Measurements from ENCODE around the gene KBTBD4. TPM values are rescaled to one million over a fixed set of nuclear protein-coding genes. Genes with fewer than 3 reads are reported as not detected.

Gene KBTBD4
- total RNA-seq, 4 donors from 2014 or later: 18.4 to 32.2 (median 21.2) TPM

DNA sequence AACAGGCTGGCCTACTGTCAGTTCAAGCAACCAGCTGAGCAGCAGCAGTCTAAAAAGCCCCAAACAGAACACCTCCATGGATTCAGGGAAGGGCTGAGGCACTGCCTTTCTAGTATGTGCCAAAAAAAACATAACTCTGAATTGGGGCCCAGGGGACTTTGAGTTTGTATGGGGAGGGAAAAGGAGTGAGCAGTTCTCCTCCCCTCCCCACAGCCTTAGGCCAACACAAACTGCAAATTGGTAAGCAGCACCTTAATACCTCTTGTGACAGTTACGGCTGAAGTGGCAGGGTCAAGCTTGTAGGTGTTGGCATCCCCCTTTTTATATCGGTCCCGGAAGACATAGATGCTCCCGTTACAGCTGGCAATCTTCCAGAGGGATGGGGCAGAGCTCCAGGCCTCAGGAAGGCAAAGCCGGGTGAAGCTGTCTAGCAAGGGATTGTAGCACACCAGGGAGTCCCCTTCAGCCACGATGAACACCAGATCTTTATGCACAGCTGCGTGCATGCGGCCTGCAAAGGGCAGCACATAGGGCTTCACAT, 6.0 kb downstream of the KBTBD4 start:
- TF ChIP-seq EP300 (IDR thresholded peaks at IDR 0.05) (no peak), POLR2A (IDR thresholded peaks at IDR 0.05) (no peak), POLR2AphosphoS5 (IDR thresholded peaks at IDR 0.05) (no peak)
- TF ChIP-seq, protein P1, sequence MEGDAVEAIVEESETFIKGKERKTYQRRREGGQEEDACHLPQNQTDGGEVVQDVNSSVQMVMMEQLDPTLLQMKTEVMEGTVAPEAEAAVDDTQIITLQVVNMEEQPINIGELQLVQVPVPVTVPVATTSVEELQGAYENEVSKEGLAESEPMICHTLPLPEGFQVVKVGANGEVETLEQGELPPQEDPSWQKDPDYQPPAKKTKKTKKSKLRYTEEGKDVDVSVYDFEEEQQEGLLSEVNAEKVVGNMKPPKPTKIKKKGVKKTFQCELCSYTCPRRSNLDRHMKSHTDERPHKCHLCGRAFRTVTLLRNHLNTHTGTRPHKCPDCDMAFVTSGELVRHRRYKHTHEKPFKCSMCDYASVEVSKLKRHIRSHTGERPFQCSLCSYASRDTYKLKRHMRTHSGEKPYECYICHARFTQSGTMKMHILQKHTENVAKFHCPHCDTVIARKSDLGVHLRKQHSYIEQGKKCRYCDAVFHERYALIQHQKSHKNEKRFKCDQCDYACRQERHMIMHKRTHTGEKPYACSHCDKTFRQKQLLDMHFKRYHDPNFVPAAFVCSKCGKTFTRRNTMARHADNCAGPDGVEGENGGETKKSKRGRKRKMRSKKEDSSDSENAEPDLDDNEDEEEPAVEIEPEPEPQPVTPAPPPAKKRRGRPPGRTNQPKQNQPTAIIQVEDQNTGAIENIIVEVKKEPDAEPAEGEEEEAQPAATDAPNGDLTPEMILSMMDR (IDR thresholded peaks at IDR 0.05): no peak
- peak; percentile 50 to 62 for DNase-seq (ENCODE audit: low spot score in 2 of 2)
- Histone ChIP-seq H3K4me3 (no peak overlapping the region), H3K27me3 (no peaks in the 10 kb centered on the region), H3K36me3 (peaks cover 41% of the 10 kb centered on the region), H3K4me1 (peaks cover 31% of the 10 kb centered on the region), H3K9me3 (no peaks in the 10 kb centered on the region), H3K27ac (no peak overlapping the region)
- 40% methylated on average over 8 of the region's 8 CpGs for WGBS

DNA sequence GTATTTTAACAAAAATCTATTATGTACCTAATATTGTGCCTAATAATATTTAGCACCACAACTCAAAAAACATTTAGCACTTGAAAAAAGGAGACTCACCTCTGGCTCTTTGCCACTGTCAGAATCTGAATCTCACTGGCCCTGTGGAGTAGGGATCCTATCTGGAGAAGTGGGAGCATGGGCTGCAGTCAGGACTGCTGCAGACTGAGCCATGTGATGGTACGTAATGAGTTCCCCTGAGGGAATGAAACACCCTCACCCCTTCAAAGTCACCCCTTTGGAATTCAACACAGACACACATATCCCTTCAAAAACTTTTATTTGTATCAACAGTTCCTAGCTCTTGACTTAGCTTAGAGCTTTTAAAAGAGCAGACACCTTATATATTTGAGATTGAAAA, 6.9 kb downstream of the KBTBD4 start:
- TF ChIP-seq, protein P1 (IDR thresholded peaks at IDR 0.05): no peak
- no peak for TF ChIP-seq POLR2A (IDR thresholded peaks at IDR 0.05)
- no peak for TF ChIP-seq POLR2AphosphoS5 (IDR thresholded peaks at IDR 0.05)
- TF ChIP-seq EP300 (IDR thresholded peaks at IDR 0.05): no peak
- H3K27me3 ChIP-seq: no peaks in the 10 kb centered on the region
- peak in 1 of 2 donors; percentile 19 for DNase-seq (ENCODE audit: low spot score in 2 of 2)
- no peak overlapping the region for H3K27ac ChIP-seq
- peaks cover 41% of the 10 kb centered on the region for H3K36me3 ChIP-seq
- no peaks in the 10 kb centered on the region for H3K9me3 ChIP-seq
- WGBS: 67% methylated on average over 1 of the region's 1 CpG
- H3K4me1 ChIP-seq: peaks cover 24% of the 10 kb centered on the region
- no peak overlapping the region for H3K4me3 ChIP-seq

DNA sequence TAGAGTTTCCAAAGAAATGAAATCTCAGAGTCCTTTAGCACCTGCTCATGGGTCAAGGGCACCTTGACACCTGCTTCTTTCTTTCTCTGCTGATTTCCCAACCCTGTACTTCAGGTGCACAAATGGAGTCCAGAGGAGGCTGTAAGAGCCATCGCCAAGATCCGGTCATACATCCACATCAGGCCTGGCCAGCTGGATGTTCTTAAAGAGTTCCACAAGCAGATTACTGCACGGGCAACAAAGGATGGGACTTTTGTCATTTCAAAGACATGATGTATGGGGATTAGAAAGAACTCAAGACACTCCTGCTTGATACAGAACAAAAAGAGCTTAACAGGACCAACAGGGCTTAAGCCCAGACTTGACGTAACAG, 7.4 kb downstream of the KBTBD4 start:
- peaks cover 41% of the 10 kb centered on the region for H3K36me3 ChIP-seq
- no peak overlapping the region for H3K27ac ChIP-seq
- DNase-seq (ENCODE audit: low spot score in 2 of 2): peak; percentile 22 to 24
- no peak overlapping the region for H3K4me3 ChIP-seq
- TF ChIP-seq POLR2A (IDR thresholded peaks at IDR 0.05) (no peak), EP300 (IDR thresholded peaks at IDR 0.05) (no peak), POLR2AphosphoS5 (IDR thresholded peaks at IDR 0.05) (no peak)
- TF ChIP-seq, protein P1 (IDR thresholded peaks at IDR 0.05): no peak
- H3K27me3 ChIP-seq: no peaks in the 10 kb centered on the region
- peaks cover 24% of the 10 kb centered on the region for H3K4me1 ChIP-seq
- no peaks in the 10 kb centered on the region for H3K9me3 ChIP-seq
- 84% methylated on average over 4 of the region's 4 CpGs for WGBS

DNA sequence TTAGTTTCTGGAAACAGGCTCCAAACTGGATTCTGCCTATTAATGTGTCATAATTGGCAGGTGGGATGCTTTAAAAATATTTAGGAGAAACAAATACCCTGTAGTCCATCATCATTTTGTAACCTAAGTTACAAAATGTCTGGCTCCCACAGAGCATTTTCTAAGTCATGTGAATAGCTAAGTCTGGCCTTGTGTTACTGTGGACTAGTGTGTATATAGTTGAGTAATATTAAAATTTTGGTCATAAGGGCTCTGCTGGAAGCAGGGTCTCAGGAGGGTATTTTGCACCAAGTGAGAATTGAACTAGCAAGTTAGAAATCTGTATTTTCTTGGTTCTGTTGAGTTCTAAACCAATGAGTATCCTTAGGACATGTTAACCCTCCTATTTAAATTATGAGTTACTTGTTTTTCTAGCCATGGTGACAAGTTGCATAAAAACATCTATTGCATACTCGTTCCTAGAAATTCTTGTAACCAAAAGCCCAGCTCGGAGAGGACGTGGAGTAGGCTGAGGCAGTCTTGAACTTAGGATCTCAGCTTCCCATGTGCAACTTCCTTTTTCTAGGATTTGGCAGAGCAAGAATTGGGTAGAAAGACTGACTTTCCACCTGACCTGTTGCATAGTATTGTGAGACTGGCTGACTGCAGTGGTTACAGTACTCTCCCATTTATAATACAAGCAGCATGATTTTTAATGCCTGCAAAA, 8.0 kb downstream of the KBTBD4 start:
- Histone ChIP-seq H3K36me3 (peaks cover 40% of the 10 kb centered on the region), H3K9me3 (no peaks in the 10 kb centered on the region), H3K27ac (no peak overlapping the region), H3K4me1 (peaks cover 27% of the 10 kb centered on the region), H3K4me3 (no peak overlapping the region), H3K27me3 (no peaks in the 10 kb centered on the region)
- 75% methylated on average over 3 of the region's 3 CpGs for WGBS
- no peak for DNase-seq (ENCODE audit: low spot score in 2 of 2)
- TF ChIP-seq POLR2AphosphoS5 (IDR thresholded peaks at IDR 0.05) (no peak), POLR2A (IDR thresholded peaks at IDR 0.05) (no peak), EP300 (IDR thresholded peaks at IDR 0.05) (no peak)
- TF ChIP-seq, protein P1 (IDR thresholded peaks at IDR 0.05): no peak

DNA sequence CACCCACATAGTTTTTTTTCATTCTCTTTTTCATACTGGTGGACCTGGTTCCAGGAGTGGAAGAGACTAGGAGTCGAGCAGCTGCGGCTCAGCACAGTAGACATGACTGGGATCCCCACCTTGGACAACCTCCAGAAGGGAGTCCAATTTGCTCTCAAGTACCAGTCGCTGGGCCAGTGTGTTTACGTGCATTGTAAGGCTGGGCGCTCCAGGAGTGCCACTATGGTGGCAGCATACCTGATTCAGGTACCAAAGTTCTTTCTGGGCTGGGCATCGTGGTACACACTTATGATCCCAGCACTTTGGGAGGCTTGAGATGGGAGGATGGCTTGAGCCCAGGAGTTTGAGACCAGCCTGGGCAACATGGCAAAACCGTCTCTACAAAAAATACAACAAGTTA, 9.1 kb downstream of the KBTBD4 start:
- Histone ChIP-seq H3K27me3 (no peaks in the 10 kb centered on the region), H3K27ac (no peak overlapping the region), H3K4me3 (no peak overlapping the region), H3K36me3 (peaks cover 29% of the 10 kb centered on the region), H3K9me3 (no peaks in the 10 kb centered on the region), H3K4me1 (peaks cover 34% of the 10 kb centered on the region)
- WGBS: 99% methylated on average over 5 of the region's 7 CpGs
- TF ChIP-seq EP300 (IDR thresholded peaks at IDR 0.05) (no peak), POLR2AphosphoS5 (IDR thresholded peaks at IDR 0.05) (no peak), POLR2A (IDR thresholded peaks at IDR 0.05) (no peak)
- TF ChIP-seq, protein P1 (IDR thresholded peaks at IDR 0.05): no peak
- peak; percentile 39 to 72 for DNase-seq (ENCODE audit: low spot score in 2 of 2)

Measured in suprapubic skin (tissue), 4 donors.